Measurements from ENCODE around the gene BUD23.
"Not testable (repeated sequence)": the region's sequence is repeated elsewhere in the genome, so short reads cannot be mapped to it uniquely, and the experiment has no call there.

Gene BUD23

GRCh38 chr7:73722182-73722581 lies 38.8 kb downstream of the BUD23 start:
- not testable (repeated sequence) for FAIRE-seq

GRCh38 chr7:73722785-73723184 lies 39.4 kb downstream of the BUD23 start:
- no peak for FAIRE-seq

- no peak for FAIRE-seq
Measured at GRCh38 chr7:73723813-73724212, 40.4 kb downstream of the BUD23 start.

GRCh38 chr7:73726083-73726466 lies 42.7 kb downstream of the BUD23 start:
- no peak for FAIRE-seq

- FAIRE-seq: no peak
Measured at GRCh38 chr7:73727952-73728351, 44.6 kb downstream of the BUD23 start.

- FAIRE-seq: no peak
Measured at GRCh38 chr7:73728551-73728950, 45.2 kb downstream of the BUD23 start.

- no peak for FAIRE-seq
Measured at GRCh38 chr7:73730485-73730884, 47.1 kb downstream of the BUD23 start.

GRCh38 chr7:73732397-73732796 lies 49.0 kb downstream of the BUD23 start:
- no peak for FAIRE-seq

GRCh38 chr7:73734619-73735527 lies 51.5 kb downstream of the BUD23 start:
- no peak for FAIRE-seq

- no peak for FAIRE-seq
Measured at GRCh38 chr7:73735528-73735905, 52.1 kb downstream of the BUD23 start.

- no peak for FAIRE-seq
Measured at GRCh38 chr7:73736885-73737284, 53.5 kb downstream of the BUD23 start.

- FAIRE-seq: no peak
Measured at GRCh38 chr7:73737491-73738219, 54.3 kb downstream of the BUD23 start.

- FAIRE-seq: no peak
Measured at GRCh38 chr7:73738220-73738611, 54.8 kb downstream of the BUD23 start.

- no peak for FAIRE-seq
Measured at GRCh38 chr7:73738612-73739386, 55.4 kb downstream of the BUD23 start, which contains the start of gene ABHD11. Gene ABHD11, minus strand, starts transcription at chr7:73738802. Its CDS starts 32 bp downstream, at chr7:73738770.

- no peak for FAIRE-seq
Measured at GRCh38 chr7:73739387-73739767, 56.0 kb downstream of the BUD23 start.

- FAIRE-seq: no peak
Measured at GRCh38 chr7:73740212-73740611, 56.8 kb downstream of the BUD23 start.

- no peak for FAIRE-seq
Measured at GRCh38 chr7:73740771-73741170, 57.4 kb downstream of the BUD23 start.

GRCh38 chr7:73741600-73741999 lies 58.2 kb downstream of the BUD23 start:
- no peak for FAIRE-seq

- FAIRE-seq: no peak
Measured at GRCh38 chr7:73742338-73742752, 58.9 kb downstream of the BUD23 start.

GRCh38 chr7:73742753-73743641 lies 59.6 kb downstream of the BUD23 start:
- FAIRE-seq: no peak

GRCh38 chr7:73746378-73746777 lies 63.0 kb downstream of the BUD23 start:
- no peak for FAIRE-seq
